ENCODE results near the gene HCFC2.

DNA sequence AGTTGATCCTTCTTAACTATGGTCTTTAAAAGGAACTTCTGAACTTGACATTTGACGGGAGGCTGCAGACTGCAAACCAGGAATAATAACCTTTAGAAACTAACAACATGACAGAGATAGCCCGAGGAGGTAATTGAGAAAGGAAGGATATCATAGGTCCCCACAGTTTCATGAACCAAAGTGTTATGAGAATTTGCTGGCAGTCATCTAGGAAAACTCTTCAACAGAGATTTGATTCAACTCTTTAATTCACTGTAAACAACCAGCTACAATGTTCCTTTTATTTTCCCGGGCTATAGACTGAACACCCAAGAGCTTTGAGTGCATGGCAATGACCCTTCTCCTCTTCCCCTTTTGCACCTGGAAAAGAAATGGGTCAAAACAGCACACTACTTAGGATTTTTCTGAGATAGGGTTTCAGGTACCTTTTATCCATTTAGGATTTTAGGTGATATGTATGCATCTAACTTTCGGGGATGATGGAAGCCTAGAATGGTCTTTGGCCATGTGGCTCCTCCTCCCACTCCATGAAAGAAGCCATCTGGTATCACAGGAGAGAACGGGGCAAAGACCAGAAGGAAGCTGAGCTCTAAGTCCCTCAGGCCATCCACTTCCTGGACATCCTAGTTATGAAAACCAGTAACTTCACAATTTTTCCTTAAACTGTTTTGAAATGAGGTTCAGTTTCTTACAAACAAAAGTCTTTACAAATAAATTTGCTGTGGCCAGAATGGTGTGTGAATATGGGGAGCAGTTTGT is 37.3 kb upstream of the HCFC2 start:
- TF ChIP-seq POLR2A (IDR thresholded peaks at IDR 0.05) (no peak), CTCF (IDR thresholded peaks at IDR 0.05) (no peak)
